Measurements from ENCODE around the gene CDON.

DNA sequence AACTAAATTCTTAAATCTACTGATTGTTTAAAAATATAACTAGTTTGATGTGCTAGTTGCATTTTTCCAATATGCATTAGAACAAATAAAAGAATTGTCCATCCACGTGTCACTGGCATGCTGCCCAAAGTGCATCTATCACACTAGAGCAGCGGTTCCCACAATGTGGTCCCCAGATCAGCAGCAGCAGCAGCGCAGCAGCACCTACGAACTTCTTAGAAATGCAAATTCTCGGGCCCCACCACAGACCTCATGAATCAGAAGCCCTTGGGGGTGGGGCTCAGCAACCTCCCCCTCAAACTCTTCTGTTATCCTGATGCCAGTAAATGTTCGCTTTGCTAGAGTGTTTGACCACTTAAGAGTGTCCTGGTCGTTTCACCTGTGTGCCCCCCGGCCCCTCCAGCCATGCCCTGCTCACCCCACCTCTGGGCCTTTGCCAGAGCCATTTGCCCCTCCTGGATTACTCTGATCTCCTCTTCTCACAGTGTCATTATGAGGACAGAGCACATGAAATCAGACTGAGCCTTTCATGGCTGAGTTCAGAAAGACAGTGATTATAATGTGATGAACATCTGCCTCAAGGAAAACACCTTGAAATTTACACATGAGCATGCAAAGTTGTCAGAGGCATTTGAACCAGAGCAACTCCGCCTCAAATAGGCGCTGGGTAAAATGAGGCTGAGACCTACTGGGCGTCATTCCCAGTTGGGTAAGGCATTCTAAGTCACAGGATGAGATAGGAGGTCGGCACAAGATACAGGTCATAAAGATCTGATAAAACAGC is 129.4 kb downstream of the CDON start:
- TF ChIP-seq GATA2 (IDR thresholded peaks at IDR 0.05; ENCODE audit: low read depth, low read length) = no peak
- TF ChIP-seq GATA3 (IDR thresholded peaks at IDR 0.05; ENCODE audit: low read depth, low read length) = no peak
